ACHN (cell line): ENCODE results near the gene HOXB8.

ENCODE experiments used
- DNase-seq: peaks from one replicate; pipeline ENCODE4 v3.0.0-alpha.2; 2015
- in situ Hi-C: cut with HindIII; loops from 2 replicates; pipeline ENCODE4 v1.10.0; 2017; ENCODE audit warnings: low sequenced_read_pairs, low pct_ligation_motif_present, low pct_unique_long_range_greater_than_20kb

HOXB8 gene

GRCh38 chr17:48591255-48592056, 23.6 kb downstream of the HOXB8 start:
- in situ Hi-C loops: no loop called here
- no peak for DNase-seq

GRCh38 chr17:48590607-48591161, 24.4 kb downstream of the HOXB8 start:
- in situ Hi-C loops: no loop called here
- DNase-seq: no peak

GRCh38 chr17:48589831-48590606, 25.1 kb downstream of the HOXB8 start, which contains the start of gene HOXB3:
HOXB3 (minus strand) TSS chr17:48590241; CDS start chr17:48552474, 37,767 bp downstream.
- no peak for DNase-seq
- in situ Hi-C loops: no loop called here

DNA sequence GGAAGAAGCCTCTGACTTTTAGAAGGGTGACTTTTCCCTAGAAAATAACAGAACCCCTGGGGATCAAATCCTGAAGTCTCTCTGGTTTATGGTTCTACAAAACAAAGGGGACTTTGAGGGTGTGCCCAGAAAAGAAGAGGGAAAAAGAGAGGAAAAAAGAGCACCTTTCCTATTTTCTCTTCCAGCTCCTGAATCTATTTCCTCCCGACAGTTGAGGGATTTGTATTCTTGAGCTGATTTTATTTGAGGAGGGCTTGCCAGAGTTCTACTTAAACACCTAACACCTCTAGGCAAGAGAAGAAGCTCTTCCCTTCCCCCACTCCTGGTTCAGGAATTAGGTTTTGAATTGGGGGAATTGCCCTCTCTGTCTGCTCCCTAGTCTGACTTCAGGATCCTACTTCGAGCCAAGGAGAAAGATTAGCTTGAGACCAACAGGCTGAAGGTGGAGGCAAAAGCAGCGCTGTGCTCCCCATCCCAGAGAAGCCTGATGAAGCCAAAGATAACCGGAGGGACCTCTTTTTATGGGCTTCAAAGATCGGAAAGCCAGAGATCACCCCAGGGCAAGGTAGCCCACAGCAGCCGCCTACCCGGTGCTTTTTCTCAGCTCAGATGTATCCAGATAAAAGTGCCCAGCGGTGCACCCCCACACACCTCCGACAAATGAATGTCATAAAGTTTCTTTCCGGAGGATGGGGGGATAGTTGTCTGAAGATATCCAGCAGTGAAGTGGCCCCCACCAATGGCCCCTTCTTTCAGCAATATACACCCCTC, 25.8 kb downstream of the HOXB8 start:
- in situ Hi-C loops: no loop called here
- DNase-seq: no peak

- in situ Hi-C loops: no loop called here
- DNase-seq: no peak
These were observed 26.6 kb downstream of the HOXB8 start for GRCh38 chr17:48588528-48588927.

- DNase-seq: no peak
- in situ Hi-C loops: no loop called here
These were observed 27.0 kb downstream of the HOXB8 start for GRCh38 chr17:48588074-48588415.

DNA sequence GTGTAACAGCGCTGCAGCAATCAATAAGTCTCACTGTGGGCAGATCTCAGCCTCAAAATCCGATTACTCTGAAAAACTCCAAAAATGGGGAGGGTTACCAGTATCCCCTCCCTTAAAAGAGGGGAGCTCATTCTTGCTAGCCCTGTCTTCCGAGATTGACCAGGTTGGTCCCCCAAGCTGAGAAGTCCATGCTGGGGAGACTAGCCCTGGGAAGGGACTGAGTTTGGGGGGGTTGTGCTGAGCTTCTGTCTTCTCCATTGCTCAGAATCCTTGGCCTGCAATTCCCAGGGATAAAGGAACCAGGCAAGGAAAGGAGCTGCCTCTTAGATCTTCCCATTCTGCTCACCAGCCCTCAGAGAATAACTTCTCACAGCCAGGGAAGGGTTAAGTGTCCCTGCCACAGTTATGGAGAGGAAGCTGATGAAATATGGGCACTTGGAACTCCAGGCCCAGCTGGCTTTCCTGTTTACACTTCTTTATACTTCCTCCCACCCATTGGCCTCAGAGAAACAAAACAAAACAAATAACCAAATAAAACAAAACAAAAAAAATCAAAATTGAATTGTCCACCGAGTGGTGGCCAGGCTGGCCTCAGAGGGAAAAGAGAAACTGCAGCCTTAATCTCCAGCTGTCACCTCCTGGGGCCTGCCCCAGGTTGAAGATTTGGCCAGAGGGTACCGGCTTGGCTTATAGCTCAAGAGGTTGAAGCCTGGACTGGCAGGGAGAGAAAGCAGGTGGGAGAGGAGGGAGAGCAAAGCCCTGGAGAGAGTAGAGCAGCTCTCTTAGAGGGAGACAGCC, 27.6 kb downstream of the HOXB8 start:
- in situ Hi-C loops: no loop called here
- DNase-seq: no peak

GRCh38 chr17:48586355-48587258, 28.5 kb downstream of the HOXB8 start:
- in situ Hi-C loops: no loop called here
- peak; percentile 64 for DNase-seq

DNA sequence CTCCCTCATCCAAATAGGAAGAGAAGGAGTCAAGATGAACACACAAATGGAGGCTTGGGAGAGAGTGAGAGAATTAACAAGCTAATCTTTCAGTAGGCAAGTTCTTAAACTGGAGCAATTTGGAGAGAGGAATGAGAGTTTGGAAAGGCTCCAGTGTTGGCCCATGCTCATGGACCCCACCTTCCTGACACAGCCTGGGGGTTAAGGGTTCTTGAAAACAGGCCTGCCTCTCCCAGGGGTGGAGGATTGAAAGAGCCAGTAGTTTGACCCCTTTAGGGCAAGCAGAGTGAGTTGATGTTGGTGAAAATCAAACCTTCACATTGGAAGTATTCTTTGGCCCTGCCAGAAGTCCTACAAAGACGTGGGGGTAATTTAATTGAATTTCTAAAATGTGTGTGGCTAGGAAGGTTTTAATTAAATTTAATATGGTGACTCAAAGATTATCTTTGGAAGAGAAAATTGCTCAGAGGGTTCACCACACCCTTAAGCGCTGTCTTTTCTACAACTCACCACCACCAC, 30.8 kb downstream of the HOXB8 start:
- in situ Hi-C loops: no loop called here

GRCh38 chr17:48583708-48584222, 31.3 kb downstream of the HOXB8 start:
- in situ Hi-C loops: no loop called here
- no peak for DNase-seq

More for the DNA sequence above, 30.8 kb downstream of the HOXB8 start:
- no peak for DNase-seq

GRCh38 chr17:48582750-48583069, 32.4 kb downstream of the HOXB8 start:
- DNase-seq: no peak

DNA sequence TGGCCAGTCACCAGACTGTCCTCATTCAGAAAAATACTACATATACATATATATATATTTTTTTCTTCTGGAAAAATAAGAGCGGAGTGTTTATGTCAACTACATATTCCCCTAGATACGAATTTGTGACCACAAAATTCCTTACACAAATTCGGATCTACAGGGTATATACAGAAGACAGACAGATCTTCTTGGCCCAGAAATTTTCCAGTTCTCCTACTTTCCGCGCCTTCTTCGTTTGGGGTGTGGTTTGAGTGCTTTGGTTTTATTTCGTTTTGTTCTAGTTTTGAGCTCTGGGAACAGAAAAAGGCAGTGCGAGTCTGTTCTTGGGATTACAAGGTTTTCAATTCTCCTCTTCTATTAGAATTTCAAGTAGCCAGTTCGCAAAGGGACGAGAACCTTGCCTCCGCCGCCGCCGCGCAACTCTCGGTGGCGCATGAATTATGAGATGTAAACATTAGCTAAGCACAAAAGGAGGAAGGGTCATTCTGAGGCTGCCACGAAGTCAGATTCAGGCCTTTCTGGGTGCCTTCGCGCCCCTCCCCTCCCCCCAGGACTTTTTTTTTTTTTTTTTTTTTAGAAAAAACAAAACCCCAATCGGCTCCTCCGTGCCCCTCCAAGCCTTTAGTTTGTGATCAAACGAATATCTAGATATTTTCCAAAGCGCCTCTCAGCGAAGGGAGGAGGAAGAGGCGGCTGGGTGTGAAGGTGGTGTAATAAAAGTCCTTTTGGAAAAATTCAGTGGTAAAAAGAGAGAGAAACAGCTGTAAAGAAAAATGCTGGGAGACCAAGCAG, 35.1 kb downstream of the HOXB8 start:
- in situ Hi-C loops: no loop called here
- no peak for DNase-seq

More at GRCh38 chr17:48582750-48583069, 32.4 kb downstream of the HOXB8 start:
- in situ Hi-C loops: no loop called here

GRCh38 chr17:48579471-48579759, 35.7 kb downstream of the HOXB8 start:
- in situ Hi-C loops: no loop called here
- no peak for DNase-seq

- in situ Hi-C loops: no loop called here
- peak; percentile 14 for DNase-seq
These were observed 36.2 kb downstream of the HOXB8 start for GRCh38 chr17:48578616-48579470.

- in situ Hi-C loops: no loop called here
- peak; percentile 86 for DNase-seq
These were observed 37.0 kb downstream of the HOXB8 start, which contains the start of gene HOXB4 for GRCh38 chr17:48577946-48578615. HOXB4 (minus strand) TSS chr17:48578350; CDS start chr17:48578319, 31 bp downstream.
